Stimulated activated CD8-positive, alpha-beta memory T cell treated with anti-CD3 and anti-CD28 coated beads, Interleukin-12 subunit alpha, Interleukin-12 subunit beta, amount 100 ng/mL, for 24 hours (primary cell): ENCODE measurements around the gene C19orf25.

ENCODE experiments used
- DNase-seq: peaks from one replicate; pipeline ENCODE4 v3.0.0-alpha.2; 2020; ENCODE audit errors: extremely low read depth

Gene C19orf25

GRCh38 chr19:1466461-1467214 is 12.4 kb downstream of the C19orf25 start:
- no peak for DNase-seq

DNA sequence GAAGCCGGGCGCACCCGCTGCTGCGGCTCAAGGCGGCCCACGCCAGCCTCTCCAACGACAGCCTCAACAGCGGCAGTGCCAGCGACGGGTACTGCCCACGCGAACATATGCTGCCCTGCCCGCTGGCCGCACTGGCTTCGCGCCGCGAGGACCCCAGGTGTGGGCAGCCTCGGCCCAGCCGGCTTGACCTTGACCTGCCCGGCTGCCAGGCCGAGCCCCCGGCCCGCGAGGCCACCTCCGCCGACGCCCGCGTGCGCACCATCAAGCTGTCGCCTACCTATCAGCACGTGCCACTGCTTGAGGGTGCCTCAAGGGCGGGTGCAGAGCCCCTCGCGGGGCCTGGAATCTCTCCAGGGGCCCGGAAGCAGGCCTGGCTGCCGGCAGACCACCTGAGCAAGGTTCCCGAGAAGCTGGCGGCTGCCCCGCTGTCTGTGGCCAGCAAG is 13.0 kb downstream of the C19orf25 start:
- no peak for DNase-seq

GRCh38 chr19:1465191-1466016 is 13.6 kb downstream of the C19orf25 start:
- DNase-seq, result no peak

DNA sequence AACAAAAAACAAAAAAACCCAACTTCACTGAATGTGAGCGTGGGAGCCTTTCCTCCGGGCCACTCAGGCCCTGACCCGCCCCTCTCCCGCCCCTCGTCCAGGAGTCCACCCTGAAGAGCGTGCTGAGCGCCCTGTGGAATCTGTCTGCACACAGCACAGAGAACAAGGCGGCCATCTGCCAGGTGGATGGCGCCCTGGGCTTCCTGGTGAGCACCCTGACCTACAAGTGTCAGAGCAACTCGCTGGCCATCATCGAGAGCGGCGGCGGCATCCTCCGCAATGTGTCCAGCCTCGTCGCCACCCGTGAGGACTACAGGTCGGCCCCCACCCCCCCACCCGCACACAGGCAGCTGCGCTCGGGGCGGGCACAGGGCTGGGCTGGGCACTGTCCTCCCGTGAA is 17.2 kb downstream of the C19orf25 start:
- DNase-seq, result no peak

DNA sequence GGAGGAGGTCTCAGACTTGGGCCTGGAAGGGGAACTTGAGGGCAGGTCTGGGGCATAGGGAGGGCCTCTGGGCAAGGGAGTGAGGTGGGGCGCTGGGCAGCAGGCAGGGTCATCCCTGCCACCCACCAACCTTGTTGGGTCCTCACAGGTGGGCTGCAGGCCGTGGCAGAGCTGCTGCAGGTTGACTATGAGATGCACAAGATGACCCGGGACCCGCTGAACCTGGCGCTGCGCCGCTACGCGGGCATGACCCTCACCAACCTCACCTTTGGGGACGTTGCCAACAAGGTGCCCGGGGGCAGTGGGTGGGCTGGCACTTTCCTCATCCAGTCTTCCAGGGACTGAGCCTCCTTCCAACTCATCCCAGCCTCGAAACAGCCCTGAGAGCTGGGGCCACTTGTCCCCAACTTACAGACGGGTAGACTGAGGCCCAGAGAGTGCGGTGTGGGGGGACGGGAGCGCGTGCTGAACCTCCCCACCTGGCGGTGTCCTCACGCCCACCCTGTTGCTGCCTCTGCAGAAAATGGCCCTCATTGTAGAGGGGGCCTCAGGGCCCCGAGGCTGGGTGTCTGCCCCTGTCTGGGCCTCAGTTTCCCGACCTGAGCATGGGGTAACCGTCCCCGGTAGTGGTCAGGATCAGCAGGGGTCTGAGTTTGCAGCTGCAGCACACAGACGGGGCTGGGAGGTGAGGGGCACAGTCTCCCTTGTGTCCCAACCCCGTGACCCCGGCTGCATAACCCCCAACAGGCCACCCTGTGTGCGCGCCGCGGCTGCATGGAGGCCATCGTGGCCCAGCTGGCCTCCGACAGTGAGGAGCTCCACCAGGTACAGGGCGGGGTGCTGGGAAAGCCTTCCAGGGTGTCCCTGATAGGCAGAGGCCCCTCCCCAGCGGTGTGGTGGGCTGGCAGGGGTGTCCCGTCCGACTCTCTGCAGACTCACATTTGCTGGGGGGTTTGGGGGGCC is 18.7 kb downstream of the C19orf25 start:
- no peak for DNase-seq

DNA sequence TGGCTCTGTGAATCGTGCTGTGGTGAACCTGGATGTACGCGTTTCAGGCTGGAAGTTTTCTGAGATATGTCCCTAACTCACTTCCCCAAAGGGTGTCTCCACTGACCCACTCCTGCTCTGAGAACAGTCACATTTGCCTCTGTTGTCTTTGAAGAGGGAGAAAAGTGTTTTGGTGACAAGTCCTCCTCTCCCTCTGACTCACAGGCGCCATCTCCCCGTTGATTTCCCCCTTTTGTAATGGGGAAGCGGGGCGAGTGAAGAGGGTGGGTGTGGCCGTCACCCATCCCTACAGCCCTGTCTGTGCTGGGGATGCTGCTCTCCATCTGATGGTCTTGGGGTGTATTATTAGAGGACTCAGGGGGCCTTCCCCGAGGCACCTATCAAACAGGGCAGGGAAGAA is 19.5 kb downstream of the C19orf25 start:
- DNase-seq, result no peak

GRCh38 chr19:1457892-1458291 is 21.1 kb downstream of the C19orf25 start:
- DNase-seq, result no peak

DNA sequence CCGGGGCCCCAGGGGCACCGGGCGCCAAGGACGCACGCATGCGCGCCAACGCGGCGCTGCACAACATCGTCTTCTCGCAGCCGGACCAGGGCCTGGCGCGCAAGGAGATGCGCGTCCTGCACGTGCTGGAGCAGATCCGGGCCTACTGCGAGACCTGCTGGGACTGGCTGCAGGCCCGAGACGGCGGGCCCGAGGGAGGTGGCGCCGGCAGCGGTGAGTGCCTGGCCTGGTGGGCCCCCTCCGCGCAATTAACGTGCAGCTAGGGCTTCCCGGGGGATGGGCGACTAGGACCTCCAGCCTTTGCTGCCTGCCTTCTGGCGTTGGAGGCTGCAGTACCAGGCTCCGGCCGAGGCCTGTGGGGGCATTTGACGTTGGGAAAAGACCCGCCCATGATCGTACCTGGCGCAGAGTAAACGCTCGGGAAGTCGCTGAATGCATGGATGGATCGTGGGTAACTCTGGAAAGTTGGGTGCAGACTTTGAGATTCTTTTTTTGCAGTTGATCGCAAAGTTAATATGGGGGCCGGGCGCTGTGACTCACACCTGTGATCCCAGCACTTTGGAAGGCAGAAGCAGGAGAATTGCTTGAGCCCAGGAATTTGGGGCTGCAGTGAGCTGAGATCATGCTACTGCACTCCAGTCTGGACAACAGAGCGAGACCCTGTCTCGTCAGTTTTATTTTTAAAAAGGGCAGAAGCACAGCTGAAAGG is 21.8 kb downstream of the C19orf25 start:
- DNase-seq, result no peak

- DNase-seq, result no peak
Measured at GRCh38 chr19:1456121-1456900, 22.7 kb downstream of the C19orf25 start.

DNA sequence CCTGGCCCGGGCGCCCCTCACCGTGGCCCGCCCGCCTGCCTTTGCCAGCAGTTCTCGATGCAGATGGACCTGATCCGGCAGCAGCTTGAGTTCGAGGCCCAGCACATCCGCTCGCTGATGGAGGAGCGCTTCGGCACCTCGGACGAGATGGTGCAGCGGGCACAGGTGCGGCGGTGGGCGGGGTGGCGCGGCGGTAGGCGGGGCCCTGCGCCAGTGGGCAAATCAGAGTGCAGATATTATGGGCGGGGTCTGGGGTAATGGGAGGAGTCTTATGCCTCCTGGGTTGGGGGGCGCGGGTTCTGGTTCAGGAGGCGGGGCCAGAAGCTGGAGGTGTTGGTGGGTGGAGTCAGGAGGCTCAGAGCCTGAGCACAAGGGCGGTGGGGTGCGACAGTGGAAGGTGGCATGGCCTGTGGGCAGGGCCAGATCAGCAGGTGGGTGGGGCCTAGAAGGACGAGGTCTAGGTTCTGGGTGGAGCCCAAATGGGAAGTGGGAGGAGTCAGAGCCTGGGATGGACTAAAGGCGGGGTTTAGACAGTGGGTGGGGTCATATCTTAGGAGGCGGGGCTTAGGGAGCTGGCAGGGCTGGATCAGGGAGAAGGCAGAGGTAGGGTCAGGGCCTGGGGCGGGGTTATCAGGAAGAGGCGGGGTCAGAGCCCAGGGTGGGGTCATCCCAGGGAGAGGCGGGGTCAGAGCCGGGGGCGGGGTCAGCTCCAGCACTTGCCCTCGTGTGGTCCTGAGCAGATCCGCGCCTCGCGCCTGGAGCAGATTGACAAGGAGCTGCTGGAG is 23.5 kb downstream of the C19orf25 start:
- no peak for DNase-seq

GRCh38 chr19:1455002-1455335 is 24.0 kb downstream of the C19orf25 start:
- DNase-seq, result no peak

DNA sequence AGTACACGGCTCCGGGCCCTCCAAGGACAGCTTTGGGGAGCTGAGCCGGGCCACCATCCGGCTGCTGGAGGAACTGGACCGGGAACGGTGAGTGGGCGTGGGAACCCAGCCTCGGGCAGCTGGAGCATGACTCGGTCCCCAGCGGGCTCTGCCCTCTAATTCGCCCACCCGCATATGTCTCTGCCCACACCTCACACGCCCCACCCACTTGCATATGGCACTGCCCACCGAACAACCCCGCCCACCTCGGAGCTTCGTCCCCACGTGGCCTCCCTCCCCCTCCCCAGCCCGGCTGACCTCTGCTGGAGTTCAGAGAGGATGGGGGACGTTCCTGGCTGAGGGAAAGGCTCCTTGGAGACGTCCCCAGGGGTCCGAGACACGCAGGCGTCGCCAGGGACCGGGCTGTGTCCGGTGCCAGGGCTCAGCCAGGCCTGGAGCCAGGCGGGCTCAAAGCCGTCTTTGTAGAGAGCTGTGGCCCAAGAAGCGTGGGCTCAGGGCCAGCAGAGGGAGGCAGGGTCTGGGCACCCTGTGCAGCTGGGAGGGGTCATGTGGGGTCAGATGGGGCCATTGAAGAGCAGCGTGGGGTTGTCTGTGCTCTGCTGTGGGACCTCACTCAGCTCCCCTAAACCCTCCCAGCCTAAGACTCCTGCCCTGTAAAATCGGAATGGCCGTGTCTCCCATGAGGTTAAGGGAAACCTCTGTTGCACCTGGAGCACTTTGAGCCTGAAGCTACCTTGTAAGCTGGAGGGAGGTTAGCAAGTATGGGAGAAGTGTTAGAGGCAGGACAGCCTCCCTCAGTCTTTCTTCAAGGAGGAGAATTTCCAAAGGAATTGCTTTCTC is 25.3 kb downstream of the C19orf25 start:
- no peak for DNase-seq

DNA sequence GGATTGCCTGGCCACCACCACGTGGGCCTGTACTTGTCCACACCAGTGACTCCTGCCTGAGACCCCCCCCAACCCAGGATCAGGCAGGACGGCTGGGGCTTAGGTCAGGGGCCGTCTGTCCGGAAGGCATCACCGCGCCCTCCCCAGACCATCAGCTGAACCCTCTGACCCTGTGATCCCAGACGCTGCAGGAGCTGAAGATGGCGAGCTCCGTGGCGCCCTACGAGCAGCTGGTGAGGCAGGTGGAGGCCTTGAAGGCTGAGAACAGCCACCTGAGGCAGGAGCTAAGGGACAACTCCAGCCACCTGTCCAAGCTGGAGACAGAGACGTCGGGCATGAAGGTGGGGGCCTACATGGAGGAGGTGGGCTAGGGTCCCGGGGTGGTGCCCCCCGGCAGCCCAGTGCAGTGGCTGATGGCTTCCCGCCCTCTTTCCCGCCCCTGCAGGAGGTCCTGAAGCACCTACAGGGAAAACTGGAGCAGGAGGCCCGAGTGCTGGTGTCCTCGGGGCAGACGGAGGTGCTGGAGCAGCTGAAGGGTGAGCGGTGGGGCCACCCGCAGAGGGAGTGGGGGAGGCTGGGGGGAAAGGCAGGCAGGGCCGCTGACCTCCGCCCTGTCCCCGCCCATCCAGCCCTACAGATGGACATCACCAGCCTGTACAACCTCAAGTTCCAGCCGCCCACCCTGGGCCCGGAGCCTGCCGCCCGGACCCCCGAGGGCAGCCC is 26.1 kb downstream of the C19orf25 start:
- DNase-seq, result no peak

DNA sequence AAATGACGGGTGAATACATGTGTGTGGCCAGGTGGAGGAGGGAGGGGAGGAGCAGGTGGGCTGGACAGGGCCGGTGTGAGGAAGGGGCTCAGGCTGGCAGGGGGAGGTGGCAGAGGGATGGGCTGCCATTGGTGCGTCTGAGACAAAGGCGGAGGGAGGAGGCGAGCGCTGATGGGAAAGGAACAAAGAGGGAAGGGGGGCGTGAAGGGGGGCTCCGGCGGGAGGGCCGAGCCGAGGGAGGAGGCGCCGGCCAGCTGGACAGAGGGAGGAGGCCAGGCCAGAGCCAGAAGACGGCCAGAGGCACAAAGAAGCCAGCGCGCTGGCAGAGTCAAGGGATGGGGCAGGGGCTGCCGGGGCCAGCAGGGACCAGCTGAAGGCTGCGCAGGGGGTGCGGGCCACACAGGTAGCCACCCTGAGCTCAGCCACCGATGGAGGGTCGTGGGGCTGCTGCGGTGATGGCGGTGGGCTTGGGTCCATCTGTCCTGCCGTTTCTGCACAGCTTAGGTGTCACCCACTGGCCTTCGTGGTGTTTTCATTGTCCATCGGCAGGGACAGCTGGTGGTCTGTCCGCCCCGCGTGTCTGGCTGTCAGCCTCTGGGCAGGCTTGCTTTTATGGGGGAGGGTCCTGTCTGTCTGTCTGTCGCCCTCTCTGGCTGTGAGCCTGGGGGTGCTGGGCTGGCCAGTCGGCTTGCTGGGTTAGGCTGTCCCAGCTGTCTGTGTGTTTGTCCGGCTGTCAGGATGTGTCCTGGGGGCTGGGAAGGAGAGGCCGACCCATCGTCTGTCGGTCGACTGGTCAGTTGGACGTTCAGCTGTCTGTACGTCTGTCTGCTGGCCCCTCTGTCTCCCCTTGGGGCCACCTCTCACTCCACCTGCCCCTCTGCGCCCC is 26.9 kb downstream of the C19orf25 start:
- DNase-seq, result no peak

GRCh38 chr19:1450735-1451731 is 28.0 kb downstream of the C19orf25 start:
- DNase-seq, result no peak
